Measurements from ENCODE around the gene ARHGAP26.

DNA sequence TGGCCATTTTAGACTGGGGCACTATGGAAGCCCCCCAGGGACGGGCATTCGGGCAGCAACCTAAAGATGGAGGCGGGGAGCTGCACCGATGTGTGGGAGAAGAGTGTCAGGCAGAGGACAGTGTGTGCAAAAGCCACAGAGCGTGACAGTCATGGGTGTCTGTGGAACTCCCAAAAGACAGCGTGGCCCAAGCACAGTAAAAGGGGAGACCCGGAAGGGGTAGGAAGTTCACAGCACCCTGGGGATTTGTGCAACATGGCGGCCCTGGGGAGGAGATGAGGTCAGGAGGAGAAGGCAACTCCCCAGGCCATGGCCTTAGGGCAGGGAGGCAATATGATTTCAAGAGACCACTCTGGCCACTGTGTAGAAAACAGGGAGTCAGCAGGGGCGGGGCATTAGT, 45.4 kb upstream of the ARHGAP26 start:
- no peak for TF ChIP-seq ELK1 (IDR thresholded peaks at IDR 0.05; ENCODE audit: borderline replicate concordance, low read depth, low read length)
- TF ChIP-seq CTCF (conservative IDR thresholded peaks at IDR 0.05; ENCODE audit: low read depth, low read length) = no peak
- TF ChIP-seq BHLHE40 (IDR thresholded peaks at IDR 0.05; ENCODE audit: low read depth, low read length) = no peak
- TF ChIP-seq POLR2A (IDR thresholded peaks at IDR 0.05; ENCODE audit: low read depth, low read length) = no peak
- no peak for TF ChIP-seq RFX5 (IDR thresholded peaks at IDR 0.05; ENCODE audit: low read depth, low read length)
- TF ChIP-seq MXI1 (IDR thresholded peaks at IDR 0.05; ENCODE audit: borderline replicate concordance, low read depth, low read length) = no peak
- no peak for TF ChIP-seq RCOR1 (IDR thresholded peaks at IDR 0.05; ENCODE audit: insufficient replicate concordance, low read length)
- no peak for TF ChIP-seq CHD1 (IDR thresholded peaks at IDR 0.05; ENCODE audit: low read depth, low read length)
- TF ChIP-seq MAZ (IDR thresholded peaks at IDR 0.05; ENCODE audit: borderline replicate concordance, low read depth, low read length) = no peak
- TF ChIP-seq NFE2L2 (IDR thresholded peaks at IDR 0.05; ENCODE audit: low read depth, low read length) = no peak
